Liver (tissue), 9 donors: ENCODE measurements around the gene BAHCC1. TPM values are rescaled to one million over a fixed set of nuclear protein-coding genes. Genes with fewer than 3 reads are reported as not detected.

Experiments
- DNase-seq: peaks from one replicate; pipeline ENCODE4 v3.0.0-alpha.2; 2017; ENCODE audit warnings: low spot score
- H3K27ac ChIP-seq, 2 donors: one replicate each; pipeline ENCODE4 v1.7.0; 2013; ENCODE audit warnings: inconsistent platforms in 2 of 2, low read length in 2 of 2, control low read depth in 1 of 2, low read depth in 1 of 2, mild to moderate bottlenecking in 1 of 2
- H3K27me3 ChIP-seq, 4 donors: one replicate each; pipeline versions ENCODE4 v1.6.1 to v1.7.0; 2013; ENCODE audit warnings: low read length in 3 of 4, inconsistent platforms in 1 of 4, mild to moderate bottlenecking in 1 of 4, moderate library complexity in 1 of 4; ENCODE audit not compliant: control insufficient read depth in 4 of 4, insufficient read depth in 4 of 4
- H3K36me3 ChIP-seq, 4 donors: one replicate each; pipeline versions ENCODE4 v1.6.1 to v1.7.0; 2013; ENCODE audit warnings: low read length in 3 of 4, mild to moderate bottlenecking in 3 of 4, low read depth in 1 of 4, moderate library complexity in 1 of 4; ENCODE audit not compliant: control insufficient read depth in 4 of 4, insufficient read depth in 3 of 4
- H3K4me1 ChIP-seq, 4 donors: one replicate each; pipeline versions ENCODE4 v1.6.1 to v1.7.0; 2013; ENCODE audit warnings: low read length in 3 of 4, mild to moderate bottlenecking in 3 of 4, moderate library complexity in 1 of 4; ENCODE audit not compliant: control insufficient read depth in 4 of 4, insufficient read depth in 4 of 4
- H3K4me3 ChIP-seq, 3 donors: one replicate each; pipeline versions ENCODE4 v1.6.1 to v1.7.0; 2013; ENCODE audit warnings: low read length in 3 of 3, control low read depth in 1 of 3, low read depth in 1 of 3, mild to moderate bottlenecking in 1 of 3
- H3K9ac ChIP-seq, 2 donors: one replicate each; pipeline ENCODE4 v1.7.0; 2013; ENCODE audit warnings: low read length in 2 of 2, mild to moderate bottlenecking in 2 of 2, moderate library complexity in 2 of 2, control low read depth in 1 of 2, low read depth in 1 of 2
- H3K9me3 ChIP-seq, 4 donors: one replicate each; pipeline versions ENCODE4 v1.6.1 to v1.7.0; 2013; ENCODE audit warnings: low read length in 3 of 4; ENCODE audit not compliant: control insufficient read depth in 4 of 4
- EGR1 ChIP-seq, 2 donors: IDR thresholded peaks; 2 replicates each; pipeline ENCODE4 v1.6.1; 2016 to 2018; ENCODE audit warnings: antibody characterized with exemption in 2 of 2, low read depth in 2 of 2
- FOXA1 ChIP-seq: IDR thresholded peaks from 2 replicates; pipeline ENCODE4 v1.6.1; 2016; ENCODE audit warnings: antibody characterized with exemption
- FOXA2 ChIP-seq: IDR thresholded peaks from 2 replicates; pipeline ENCODE4 v1.6.1; 2016; ENCODE audit warnings: antibody characterized with exemption
- GABPA ChIP-seq, 2 donors: IDR thresholded peaks in 1 of 2; conservative IDR thresholded peaks in 1 of 2; 2 replicates each; pipeline ENCODE4 v1.6.1; 2016; ENCODE audit warnings: antibody characterized with exemption in 2 of 2, mild to moderate bottlenecking in 1 of 2, moderate library complexity in 1 of 2
- JUND ChIP-seq, 2 donors: IDR thresholded peaks; 2 replicates each; pipeline ENCODE4 v1.6.1; 2016; ENCODE audit warnings: antibody characterized with exemption in 2 of 2
- NR2F2 ChIP-seq: IDR thresholded peaks from 2 replicates; pipeline ENCODE4 v1.6.1; 2016; ENCODE audit warnings: antibody characterized with exemption
- RAD21 ChIP-seq, 2 donors: IDR thresholded peaks; 2 replicates each; pipeline ENCODE4 v1.6.1; 2016; ENCODE audit warnings: antibody characterized with exemption in 2 of 2, mild to moderate bottlenecking in 2 of 2
- RXRA ChIP-seq, 2 donors: IDR thresholded peaks; 2 replicates each; pipeline ENCODE4 v1.6.1; 2017 to 2018; ENCODE audit warnings: antibody characterized with exemption in 2 of 2, mild to moderate bottlenecking in 1 of 2
- TAF1 ChIP-seq: conservative IDR thresholded peaks from 2 replicates; pipeline ENCODE4 v1.6.1; 2016; ENCODE audit warnings: antibody characterized with exemption, mild to moderate bottlenecking
- YY1 ChIP-seq: IDR thresholded peaks from 2 replicates; pipeline ENCODE4 v1.6.1; 2016; ENCODE audit warnings: antibody characterized with exemption, mild to moderate bottlenecking
- WGBS: extraction: QIAGEN DNeasy Blood & Tissue Kit; methylation state at CpG from one replicate; pipeline ENCODE4 v1.1.7; 2013; 5-methylcytosine and 5-hydroxymethylcytosine counted together
- polyA plus RNA-seq, 2 donors: library from polyadenylated mRNA; stranded (reverse) in 1 of 2; unstranded in 1 of 2; fragments of 200-250 nt in 1 of 2; fragments of >200 nt in 1 of 2; fragmentation: Nextera tagmentation in 1 of 2; extraction: Ambion mirVana in 1 of 2; gene quantifications; one replicate each; pipeline versions ENCODE4 v1.2.1 to v1.2.3, GENCODE V29; 2013 to 2015
- total RNA-seq, 2 donors: library from RNA; depleted of rRNA; stranded (reverse); fragments of >200 nt; gene quantifications; one replicate each; pipeline ENCODE4 v1.2.3, GENCODE V29; 2014
- TF ChIP-seq, protein P1 (sequence below): IDR thresholded peaks from 2 replicates; pipeline ENCODE4 v1.6.1; 2016; ENCODE audit warnings: antibody characterized with exemption
- TF ChIP-seq, protein P2 (sequence below): IDR thresholded peaks from 2 replicates; pipeline ENCODE4 v1.6.1; 2016; ENCODE audit warnings: antibody characterized with exemption, mild to moderate bottlenecking
- TF ChIP-seq, protein P3 (sequence below): IDR thresholded peaks from 2 replicates; pipeline ENCODE4 v1.6.1; 2016; ENCODE audit warnings: antibody characterized with exemption
- donor health status: healthy.
- donor health status: healthy.
- donor health status: healthy.
- donor health status: healthy.
- donor health status: healthy.

The BAHCC1 gene
- total and polyA plus RNA-seq, 4 donors, result 0.76 to 3.9 (median 2.5) TPM

DNA sequence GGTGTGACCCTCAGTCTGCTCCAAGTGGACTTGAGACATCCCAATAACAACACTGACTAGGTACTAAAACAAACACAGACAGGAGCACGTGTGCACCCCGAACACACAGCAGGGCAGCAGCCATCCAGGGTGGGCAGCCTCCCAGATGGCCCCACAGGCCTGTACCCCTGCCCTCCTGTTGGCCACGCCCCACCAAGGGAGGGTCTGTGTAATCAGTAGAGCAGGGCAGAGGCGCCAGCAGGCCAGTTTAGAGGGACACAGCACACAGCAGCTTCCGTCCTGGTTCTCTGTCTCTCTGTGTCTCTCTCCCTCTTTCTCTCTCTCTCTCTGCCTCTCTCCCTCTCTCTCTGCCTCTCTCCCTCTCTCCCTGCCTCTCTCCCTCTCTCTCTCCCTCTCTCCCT lies 95.9 kb downstream of the BAHCC1 start:
- Histone ChIP-seq H3K27ac (no peak overlapping the region), H3K9ac (no peak overlapping the region), H3K4me3 (no peak overlapping the region), H3K27me3 (no peaks in the 10 kb centered on the region), H3K4me1 (peaks cover 3 to 8% (median 5%) of the 10 kb centered on the region in 4 donors), H3K36me3 (no peaks in the 10 kb centered on the region), H3K9me3 (no peaks in the 10 kb centered on the region)
- TF ChIP-seq EGR1 (IDR thresholded peaks at IDR 0.05; ENCODE audit: low read depth in 2 of 2) (no peak), RXRA (IDR thresholded peaks at IDR 0.05) (no peak)
- TF ChIP-seq, protein P1, sequence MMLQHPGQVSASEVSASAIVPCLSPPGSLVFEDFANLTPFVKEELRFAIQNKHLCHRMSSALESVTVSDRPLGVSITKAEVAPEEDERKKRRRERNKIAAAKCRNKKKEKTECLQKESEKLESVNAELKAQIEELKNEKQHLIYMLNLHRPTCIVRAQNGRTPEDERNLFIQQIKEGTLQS, result no peak
- DNase-seq, result no peak
- WGBS, result 26% methylated on average over 5 of the region's 5 CpGs

DNA sequence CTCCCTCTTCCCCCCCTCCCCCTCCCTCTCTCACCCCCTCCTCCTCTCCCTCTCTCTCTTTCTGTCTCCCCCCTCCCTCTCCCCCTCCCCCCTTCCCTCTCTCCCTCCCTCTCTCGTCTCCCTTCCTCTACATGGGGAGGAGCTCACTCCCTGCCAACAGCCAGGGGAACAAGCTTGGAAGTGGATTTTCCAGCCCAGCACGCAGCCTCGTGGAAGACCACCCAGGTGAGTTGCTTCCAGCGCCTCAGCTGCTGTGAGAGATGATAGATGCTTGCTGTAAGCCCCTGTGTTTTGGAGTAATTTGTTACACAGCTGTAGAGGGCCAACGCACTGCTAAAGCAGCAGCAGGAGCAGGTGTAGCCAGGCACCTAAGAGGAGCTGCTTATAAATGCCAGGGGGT lies 96.5 kb downstream of the BAHCC1 start:
- no peak overlapping the region for H3K9ac ChIP-seq
- DNase-seq, result no peak
- peaks cover 3 to 8% (median 5%) of the 10 kb centered on the region in 4 donors for H3K4me1 ChIP-seq
- no peaks in the 10 kb centered on the region for H3K9me3 ChIP-seq
- 37% methylated on average over 5 of the region's 5 CpGs for WGBS
- H3K27ac ChIP-seq, result no peak overlapping the region
- TF ChIP-seq, protein P1, result no peak
- TF ChIP-seq, protein P2, sequence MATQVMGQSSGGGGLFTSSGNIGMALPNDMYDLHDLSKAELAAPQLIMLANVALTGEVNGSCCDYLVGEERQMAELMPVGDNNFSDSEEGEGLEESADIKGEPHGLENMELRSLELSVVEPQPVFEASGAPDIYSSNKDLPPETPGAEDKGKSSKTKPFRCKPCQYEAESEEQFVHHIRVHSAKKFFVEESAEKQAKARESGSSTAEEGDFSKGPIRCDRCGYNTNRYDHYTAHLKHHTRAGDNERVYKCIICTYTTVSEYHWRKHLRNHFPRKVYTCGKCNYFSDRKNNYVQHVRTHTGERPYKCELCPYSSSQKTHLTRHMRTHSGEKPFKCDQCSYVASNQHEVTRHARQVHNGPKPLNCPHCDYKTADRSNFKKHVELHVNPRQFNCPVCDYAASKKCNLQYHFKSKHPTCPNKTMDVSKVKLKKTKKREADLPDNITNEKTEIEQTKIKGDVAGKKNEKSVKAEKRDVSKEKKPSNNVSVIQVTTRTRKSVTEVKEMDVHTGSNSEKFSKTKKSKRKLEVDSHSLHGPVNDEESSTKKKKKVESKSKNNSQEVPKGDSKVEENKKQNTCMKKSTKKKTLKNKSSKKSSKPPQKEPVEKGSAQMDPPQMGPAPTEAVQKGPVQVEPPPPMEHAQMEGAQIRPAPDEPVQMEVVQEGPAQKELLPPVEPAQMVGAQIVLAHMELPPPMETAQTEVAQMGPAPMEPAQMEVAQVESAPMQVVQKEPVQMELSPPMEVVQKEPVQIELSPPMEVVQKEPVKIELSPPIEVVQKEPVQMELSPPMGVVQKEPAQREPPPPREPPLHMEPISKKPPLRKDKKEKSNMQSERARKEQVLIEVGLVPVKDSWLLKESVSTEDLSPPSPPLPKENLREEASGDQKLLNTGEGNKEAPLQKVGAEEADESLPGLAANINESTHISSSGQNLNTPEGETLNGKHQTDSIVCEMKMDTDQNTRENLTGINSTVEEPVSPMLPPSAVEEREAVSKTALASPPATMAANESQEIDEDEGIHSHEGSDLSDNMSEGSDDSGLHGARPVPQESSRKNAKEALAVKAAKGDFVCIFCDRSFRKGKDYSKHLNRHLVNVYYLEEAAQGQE, result no peak
- TF ChIP-seq GABPA (IDR thresholded peaks at IDR 0.05 in 1 of 2, conservative IDR thresholded peaks at IDR 0.05 in 1 of 2), result no peak
- H3K27me3 ChIP-seq, result no peaks in the 10 kb centered on the region
- no peaks in the 10 kb centered on the region for H3K36me3 ChIP-seq
- no peak overlapping the region for H3K4me3 ChIP-seq

DNA sequence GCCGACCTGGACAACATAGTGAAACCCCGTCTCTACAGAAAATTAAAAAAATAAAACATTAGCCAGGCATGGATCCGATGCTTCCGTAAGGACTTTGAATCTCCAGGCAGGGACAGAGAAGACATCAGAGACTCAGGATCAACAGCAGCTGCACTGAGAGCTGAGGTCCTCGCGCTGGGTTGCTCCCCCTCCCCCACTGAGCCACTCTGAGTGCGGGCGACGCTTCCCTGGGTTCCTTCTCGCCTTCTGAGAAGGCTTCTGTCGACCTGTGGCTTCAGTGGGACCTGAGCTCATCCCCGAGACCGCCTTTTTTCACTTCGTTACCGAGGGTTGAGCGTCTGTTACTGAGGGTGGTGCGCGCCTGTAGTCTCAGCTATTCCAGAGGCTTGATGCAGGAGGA lies 96.9 kb downstream of the BAHCC1 start:
- H3K9me3 ChIP-seq, result no peaks in the 10 kb centered on the region
- no peaks in the 10 kb centered on the region for H3K36me3 ChIP-seq
- 68% methylated on average over 18 of the region's 18 CpGs for WGBS
- H3K9ac ChIP-seq, result no peak overlapping the region
- no peak for TF ChIP-seq YY1
- no peak for TF ChIP-seq NR2F2
- no peak for TF ChIP-seq FOXA1
- TF ChIP-seq RAD21 (IDR thresholded peaks at IDR 0.05), result no peak
- TF ChIP-seq, protein P1, result no peak
- TF ChIP-seq GABPA (IDR thresholded peaks at IDR 0.05 in 1 of 2, conservative IDR thresholded peaks at IDR 0.05 in 1 of 2), result no peak
- TF ChIP-seq TAF1, result no peak
- TF ChIP-seq, protein P3, sequence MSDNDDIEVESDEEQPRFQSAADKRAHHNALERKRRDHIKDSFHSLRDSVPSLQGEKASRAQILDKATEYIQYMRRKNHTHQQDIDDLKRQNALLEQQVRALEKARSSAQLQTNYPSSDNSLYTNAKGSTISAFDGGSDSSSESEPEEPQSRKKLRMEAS, result no peak
- TF ChIP-seq FOXA2, result no peak
- no peak for TF ChIP-seq EGR1 (IDR thresholded peaks at IDR 0.05; ENCODE audit: low read depth in 2 of 2)
- TF ChIP-seq, protein P2, result no peak
- TF ChIP-seq JUND (IDR thresholded peaks at IDR 0.05), result no peak
- DNase-seq, result no peak
- H3K27ac ChIP-seq, result no peak overlapping the region
- H3K27me3 ChIP-seq, result no peaks in the 10 kb centered on the region
- peaks cover 3 to 8% (median 5%) of the 10 kb centered on the region in 4 donors for H3K4me1 ChIP-seq
- no peak overlapping the region for H3K4me3 ChIP-seq
